ENCODE data around the gene MB21D2. TPM values are rescaled to one million over a fixed set of nuclear protein-coding genes. Genes with fewer than 3 reads are reported as not detected.
"Not testable (repeated sequence)": the region's sequence is repeated elsewhere in the genome, so short reads cannot be mapped to it uniquely, and the experiment has no call there.

The MB21D2 gene
- total RNA-seq: 10 to 100 TPM; 10.1 to 12.3 TPM
- total RNA-seq: 35.7 to 45.7 reads per million in 2 donors

DNA sequence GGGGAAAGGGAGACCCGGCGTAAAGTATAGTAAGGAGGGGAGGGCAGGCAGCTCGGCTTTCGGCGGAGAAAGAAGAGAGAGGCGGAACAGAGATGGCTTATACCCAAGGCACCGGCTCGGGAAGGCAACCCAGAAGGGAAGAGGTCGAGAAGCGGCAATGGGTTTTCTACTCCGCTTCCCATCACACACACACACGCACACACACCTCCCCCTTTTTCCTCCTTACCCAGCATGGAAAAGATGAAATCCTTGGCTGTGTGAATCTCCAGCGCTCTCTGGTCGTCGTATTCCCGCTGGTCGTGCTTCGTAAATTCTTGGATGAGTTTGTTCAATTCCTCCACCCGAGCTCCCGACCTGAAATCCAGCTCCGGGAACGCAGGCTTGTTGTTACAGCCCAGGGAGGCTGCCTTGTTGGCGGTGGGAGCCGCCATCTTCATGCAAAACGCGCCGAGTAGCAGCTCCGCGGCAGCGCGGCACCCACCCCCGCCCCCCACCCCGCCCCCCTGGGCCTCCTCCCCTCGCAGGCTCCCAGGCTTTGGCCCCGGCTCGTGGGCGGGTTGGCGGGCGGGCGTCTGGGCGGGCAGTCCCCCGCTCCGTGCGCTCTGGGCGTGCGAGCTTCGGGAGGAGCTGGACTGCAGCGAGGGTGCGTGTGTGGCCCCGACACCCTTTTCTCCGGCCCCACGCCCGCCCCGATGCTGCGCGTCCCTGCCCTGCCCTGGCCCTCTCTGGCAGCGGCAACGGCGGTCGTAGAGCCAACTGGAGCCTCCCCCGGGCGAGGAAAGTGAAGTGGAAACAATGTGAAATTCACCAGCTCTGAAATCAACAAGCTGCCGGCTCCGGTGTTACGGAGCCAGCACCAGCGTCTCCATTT is at the start of gene MB21D2:
TSS of gene MB21D2 (minus strand) at position 453 of the 871 bp plus-strand sequence. CDS start at position 437, 16 bp downstream.
- H3K36me3 Mint-ChIP-seq (ENCODE audit: low read depth): peaks cover 5% of the 10 kb centered on the region
- peak; percentile 81 for ATAC-seq
- peak; percentile 46 to 73 (median 65) for DNase-seq
- no peaks in the 10 kb centered on the region for H3K9me3 ChIP-seq (ENCODE audit: control insufficient read depth, low read length, poor library complexity, severe bottlenecking)
- peaks cover 48% of the 10 kb centered on the region for H3K27me3 Mint-ChIP-seq
- H3K4me3 Mint-ChIP-seq: peak within 1 kb of the TSS; percentile 99
- H3K27ac Mint-ChIP-seq: peak within 1 kb of the TSS; percentile 98
- H3K4me1 Mint-ChIP-seq: peaks cover 25% of the 10 kb centered on the region

DNA sequence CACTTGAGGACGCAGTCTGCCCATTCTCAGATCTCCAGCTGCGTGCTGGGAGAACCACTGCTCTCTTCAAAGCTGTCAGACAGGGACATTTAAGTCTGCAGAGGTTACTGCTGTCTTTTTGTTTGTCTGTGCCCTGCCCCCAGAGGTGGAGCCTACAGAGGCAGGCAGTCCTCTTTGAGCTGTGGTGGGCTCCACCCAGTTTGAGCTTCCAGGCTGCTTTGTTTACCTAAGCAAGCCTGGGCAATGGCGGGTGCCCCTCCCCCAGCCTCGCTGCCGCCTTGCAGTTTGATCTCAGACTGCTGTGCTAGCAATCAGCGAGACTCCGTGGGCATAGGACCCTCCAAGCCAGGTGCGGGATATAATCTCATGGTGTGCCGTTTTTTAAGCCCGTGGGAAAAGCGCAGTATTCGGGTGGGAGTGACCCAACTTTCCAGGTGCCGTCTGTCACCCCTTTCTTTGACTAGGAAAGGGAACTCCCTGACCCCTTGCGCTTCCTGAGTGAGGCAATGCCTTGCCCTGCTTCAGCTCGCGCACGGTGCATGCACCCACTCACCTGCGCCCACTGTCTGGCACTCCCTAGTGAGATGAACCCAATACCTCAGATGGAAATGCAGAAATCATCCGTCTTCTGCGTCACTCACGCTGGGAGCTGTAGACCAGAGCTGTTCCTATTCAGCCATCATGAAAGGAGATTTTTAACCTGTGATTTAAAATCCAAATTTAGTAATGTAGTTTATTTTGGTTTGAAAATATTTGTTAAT is 47.5 kb upstream of the MB21D2 start:
- DNase-seq; H3K27me3 Mint-ChIP-seq; ATAC-seq; H3K27ac Mint-ChIP-seq; H3K9me3 ChIP-seq (ENCODE audit: control insufficient read depth, low read length, poor library complexity, severe bottlenecking); H3K4me3 Mint-ChIP-seq; H3K4me1 Mint-ChIP-seq; H3K36me3 Mint-ChIP-seq (ENCODE audit: low read depth): not testable (repeated sequence)

DNA sequence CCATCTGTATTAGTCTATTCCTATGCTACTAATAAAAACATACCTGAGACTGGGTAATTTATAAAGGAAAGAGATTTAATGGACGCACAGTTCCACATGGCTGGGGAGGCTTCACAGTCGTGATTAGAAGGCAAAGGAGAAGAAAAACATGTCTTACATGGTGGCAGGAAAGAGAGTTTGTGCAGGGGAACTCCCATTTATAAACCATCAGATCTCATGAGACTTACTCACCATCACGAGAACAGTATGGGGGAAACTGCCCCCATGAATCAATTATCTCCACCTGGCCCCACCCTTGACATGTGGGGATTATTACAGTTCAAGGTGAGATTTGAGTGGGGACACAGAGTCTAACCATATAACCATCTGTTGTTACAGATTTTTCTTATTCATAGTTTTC is 42.1 kb upstream of the MB21D2 start:
- Mint-ChIP-seq H3K36me3 (ENCODE audit: low read depth) (no peaks in the 10 kb centered on the region), H3K4me1 (no peaks in the 10 kb centered on the region), H3K4me3 (no peak overlapping the region), H3K27ac (no peak overlapping the region), H3K27me3 (no peaks in the 10 kb centered on the region)
- DNase-seq (no peak), ATAC-seq (no peak)
- no peaks in the 10 kb centered on the region for H3K9me3 ChIP-seq (ENCODE audit: control insufficient read depth, low read length, poor library complexity, severe bottlenecking)

GRCh38 chr3:192958219-192958872 is 40.7 kb upstream of the MB21D2 start:
- ATAC-seq: no peak
- DNase-seq: no peak
- H3K9me3 ChIP-seq (ENCODE audit: control insufficient read depth, low read length, poor library complexity, severe bottlenecking): no peaks in the 10 kb centered on the region
- Mint-ChIP-seq H3K27ac (no peak overlapping the region), H3K27me3 (no peaks in the 10 kb centered on the region), H3K4me3 (no peak overlapping the region), H3K4me1 (no peaks in the 10 kb centered on the region), H3K36me3 (ENCODE audit: low read depth) (no peaks in the 10 kb centered on the region)

GRCh38 chr3:192957441-192958021 is 39.9 kb upstream of the MB21D2 start:
- H3K4me1 Mint-ChIP-seq: no peaks in the 10 kb centered on the region
- H3K9me3 ChIP-seq (ENCODE audit: control insufficient read depth, low read length, poor library complexity, severe bottlenecking): no peaks in the 10 kb centered on the region
- DNase-seq (no peak), ATAC-seq (no peak)
- H3K27me3 Mint-ChIP-seq: no peaks in the 10 kb centered on the region
- H3K27ac Mint-ChIP-seq: no peak overlapping the region
- H3K36me3 Mint-ChIP-seq (ENCODE audit: low read depth): peaks cover 3% of the 10 kb centered on the region
- H3K4me3 Mint-ChIP-seq: peak overlapping the region; percentile 2

DNA sequence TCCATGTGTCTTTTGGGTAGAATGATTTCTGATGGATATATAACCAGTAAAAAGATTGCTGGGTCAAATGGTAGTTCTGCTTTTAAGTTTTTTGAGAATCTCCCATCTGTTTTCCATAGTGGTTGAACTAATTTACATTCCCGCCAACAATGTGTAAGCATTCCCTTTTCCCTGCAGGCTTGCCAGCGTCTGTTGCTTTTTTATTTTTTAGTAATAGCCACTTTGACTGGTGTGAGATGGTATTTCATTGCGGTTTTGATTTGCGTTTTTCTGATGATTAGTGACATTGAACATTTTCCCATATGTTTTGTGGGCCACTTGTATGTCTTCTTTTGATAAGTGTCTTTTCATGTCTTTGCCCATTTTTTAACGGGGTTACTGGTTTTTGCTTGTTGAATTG is 36.3 kb upstream of the MB21D2 start:
- no peak for ATAC-seq
- H3K4me1 Mint-ChIP-seq: no peaks in the 10 kb centered on the region
- no peak for DNase-seq
- peaks cover 3% of the 10 kb centered on the region for H3K36me3 Mint-ChIP-seq (ENCODE audit: low read depth)
- H3K27ac Mint-ChIP-seq: no peak overlapping the region
- no peaks in the 10 kb centered on the region for H3K9me3 ChIP-seq (ENCODE audit: control insufficient read depth, low read length, poor library complexity, severe bottlenecking)
- H3K4me3 Mint-ChIP-seq: no peak overlapping the region
- no peaks in the 10 kb centered on the region for H3K27me3 Mint-ChIP-seq

DNA sequence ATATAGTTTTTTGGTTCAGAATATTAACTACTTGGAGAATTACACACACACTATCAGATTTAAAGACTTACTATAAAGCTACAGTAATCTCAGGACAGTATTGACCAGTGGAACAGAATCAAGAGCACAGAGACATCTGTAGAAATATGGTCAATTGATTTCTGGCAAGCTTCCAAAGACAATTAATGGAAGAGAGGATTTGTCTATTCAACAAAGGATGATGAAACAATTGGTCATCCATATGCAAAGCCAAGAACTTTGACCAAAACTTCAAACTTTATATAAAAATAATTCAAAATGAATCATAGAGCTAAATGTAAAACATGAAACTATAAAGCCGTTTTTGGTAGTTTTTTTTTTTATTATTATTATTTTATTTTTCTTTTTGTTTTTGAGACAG is 29.8 kb upstream of the MB21D2 start:
- no peak for DNase-seq
- ATAC-seq: no peak
- Mint-ChIP-seq H3K4me1 (no peaks in the 10 kb centered on the region), H3K27me3 (no peaks in the 10 kb centered on the region), H3K36me3 (ENCODE audit: low read depth) (no peaks in the 10 kb centered on the region), H3K27ac (no peak overlapping the region), H3K4me3 (no peak overlapping the region)
- no peaks in the 10 kb centered on the region for H3K9me3 ChIP-seq (ENCODE audit: control insufficient read depth, low read length, poor library complexity, severe bottlenecking)

DNA sequence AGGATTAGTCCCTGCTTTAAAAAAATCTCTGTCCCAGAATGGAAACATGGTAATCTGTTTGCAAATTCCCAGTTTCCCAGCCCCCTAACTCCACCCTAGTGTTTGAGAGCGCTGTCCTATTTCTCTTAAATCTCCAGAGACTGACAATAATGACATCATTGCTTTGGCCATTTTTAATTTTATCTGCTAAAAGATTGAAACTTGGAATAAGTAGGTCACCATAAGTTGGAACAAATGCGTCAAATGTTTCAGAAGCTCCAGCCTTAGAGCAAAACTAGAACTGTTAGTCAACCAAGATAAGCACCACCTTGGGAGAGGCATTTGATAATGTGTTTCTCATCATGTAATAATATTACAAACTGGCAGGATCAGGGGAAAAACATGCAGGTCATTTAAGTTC is 25.7 kb upstream of the MB21D2 start:
- Mint-ChIP-seq H3K36me3 (ENCODE audit: low read depth) (peaks cover 3% of the 10 kb centered on the region), H3K4me3 (no peak overlapping the region), H3K4me1 (no peaks in the 10 kb centered on the region), H3K27me3 (peaks cover 14% of the 10 kb centered on the region), H3K27ac (no peak overlapping the region)
- no peak for ATAC-seq
- no peak for DNase-seq
- no peaks in the 10 kb centered on the region for H3K9me3 ChIP-seq (ENCODE audit: control insufficient read depth, low read length, poor library complexity, severe bottlenecking)

GRCh38 chr3:192942625-192943024 is 25.0 kb upstream of the MB21D2 start:
- H3K9me3 ChIP-seq (ENCODE audit: control insufficient read depth, low read length, poor library complexity, severe bottlenecking): no peaks in the 10 kb centered on the region
- H3K4me3 Mint-ChIP-seq: no peak overlapping the region
- no peak overlapping the region for H3K27ac Mint-ChIP-seq
- no peaks in the 10 kb centered on the region for H3K4me1 Mint-ChIP-seq
- ATAC-seq: no peak
- H3K27me3 Mint-ChIP-seq: peaks cover 16% of the 10 kb centered on the region
- peaks cover 3% of the 10 kb centered on the region for H3K36me3 Mint-ChIP-seq (ENCODE audit: low read depth)
- no peak for DNase-seq

DNA sequence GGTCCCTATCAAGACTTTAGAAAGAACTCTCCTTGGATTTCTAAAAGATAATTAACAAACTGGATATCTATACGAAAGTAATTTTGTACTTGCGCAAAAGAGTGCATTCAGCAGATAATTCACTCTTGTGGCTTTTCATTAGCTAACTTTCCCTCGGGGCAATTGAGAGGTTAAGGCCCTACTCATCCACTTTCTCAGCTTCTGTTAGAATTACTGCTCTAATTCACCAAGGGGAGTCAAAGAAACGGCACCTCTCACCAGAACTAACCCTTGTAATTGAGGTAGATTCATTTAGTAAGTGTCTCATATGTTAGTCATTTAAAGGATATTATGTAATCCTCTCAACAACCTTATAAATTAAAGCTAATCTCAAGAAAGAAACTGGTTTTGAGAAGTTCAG is 22.5 kb upstream of the MB21D2 start:
- no peaks in the 10 kb centered on the region for H3K4me1 Mint-ChIP-seq
- no peak for DNase-seq
- peaks cover 3% of the 10 kb centered on the region for H3K36me3 Mint-ChIP-seq (ENCODE audit: low read depth)
- H3K9me3 ChIP-seq (ENCODE audit: control insufficient read depth, low read length, poor library complexity, severe bottlenecking): no peaks in the 10 kb centered on the region
- no peak overlapping the region for H3K4me3 Mint-ChIP-seq
- ATAC-seq: no peak
- H3K27ac Mint-ChIP-seq: no peak overlapping the region
- peaks cover 16% of the 10 kb centered on the region for H3K27me3 Mint-ChIP-seq

- H3K27ac Mint-ChIP-seq: no peak overlapping the region
- H3K36me3 Mint-ChIP-seq (ENCODE audit: low read depth): no peaks in the 10 kb centered on the region
- no peak overlapping the region for H3K4me3 Mint-ChIP-seq
- H3K9me3 ChIP-seq (ENCODE audit: control insufficient read depth, low read length, poor library complexity, severe bottlenecking): no peaks in the 10 kb centered on the region
- ATAC-seq (no peak), DNase-seq (no peak)
- H3K4me1 Mint-ChIP-seq: no peaks in the 10 kb centered on the region
- H3K27me3 Mint-ChIP-seq: peaks cover 11% of the 10 kb centered on the region
Measured at GRCh38 chr3:192935441-192935840, 17.8 kb upstream of the MB21D2 start.

DNA sequence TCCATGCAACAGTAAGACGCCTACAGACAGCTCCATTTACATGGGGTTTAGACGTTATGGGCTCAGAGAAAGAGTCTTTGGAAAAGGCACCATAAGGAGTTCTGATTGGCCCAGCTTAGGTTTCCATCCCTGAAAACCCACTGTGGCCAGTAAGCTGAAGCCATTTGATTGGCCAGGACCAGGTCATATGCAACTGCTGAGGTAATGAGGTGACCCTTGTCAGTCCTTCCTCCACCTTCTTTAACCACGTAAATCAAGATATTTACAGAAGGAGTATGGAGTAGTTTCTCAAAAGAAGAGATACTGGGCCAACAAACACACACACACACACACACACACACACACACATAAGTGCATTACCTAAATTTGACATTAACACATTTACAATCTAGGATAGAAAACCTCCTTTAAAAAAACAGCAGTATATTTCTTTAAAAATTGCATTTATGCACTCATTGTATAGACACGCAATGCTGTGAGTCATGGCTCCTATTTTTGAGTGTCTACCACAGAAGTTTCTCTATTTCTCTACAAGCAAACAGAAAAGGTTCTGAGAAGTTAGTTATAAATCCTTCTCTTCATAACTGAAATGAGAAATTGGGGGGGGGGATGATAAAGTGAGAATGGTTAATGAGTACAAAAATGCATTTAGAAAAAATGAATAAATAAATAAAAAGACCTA is 16.3 kb upstream of the MB21D2 start:
- Mint-ChIP-seq H3K4me3 (no peak overlapping the region), H3K27ac (no peak overlapping the region), H3K27me3 (peaks cover 5% of the 10 kb centered on the region), H3K4me1 (no peaks in the 10 kb centered on the region), H3K36me3 (ENCODE audit: low read depth) (no peaks in the 10 kb centered on the region)
- no peaks in the 10 kb centered on the region for H3K9me3 ChIP-seq (ENCODE audit: control insufficient read depth, low read length, poor library complexity, severe bottlenecking)
- no peak for DNase-seq
- ATAC-seq: no peak
